ENCODE results near the gene MAT2B.

- peak; percentile 47 to 90 (median 87) for TF ChIP-seq CTCF (IDR thresholded peaks at IDR 0.05)
- TF ChIP-seq POLR2A (IDR thresholded peaks at IDR 0.05) = no peak
Observed at GRCh38 chr5:163564321-163564938, 59.0 kb downstream of the MAT2B start.
